Measurements from ENCODE around the gene EFNA2.
A peak's percentile ranks its signal among the peaks of the same experiment; 100 is the strongest.

GRCh38 chr19:1248139-1248785 is 37.4 kb upstream of the EFNA2 start, which contains the start of gene MIDN:
- TF ChIP-seq CTCF (IDR thresholded peaks at IDR 0.05 in 4 of 5, conservative IDR thresholded peaks at IDR 0.05 in 1 of 5) (peak; percentile 26 to 61 (median 53)), POLR2A (IDR thresholded peaks at IDR 0.05) (peak; percentile 92 to 94)

Data from gastrocnemius medialis (tissue), 4 donors.